ENCODE data around the gene ALG13.

The ALG13 gene

DNA sequence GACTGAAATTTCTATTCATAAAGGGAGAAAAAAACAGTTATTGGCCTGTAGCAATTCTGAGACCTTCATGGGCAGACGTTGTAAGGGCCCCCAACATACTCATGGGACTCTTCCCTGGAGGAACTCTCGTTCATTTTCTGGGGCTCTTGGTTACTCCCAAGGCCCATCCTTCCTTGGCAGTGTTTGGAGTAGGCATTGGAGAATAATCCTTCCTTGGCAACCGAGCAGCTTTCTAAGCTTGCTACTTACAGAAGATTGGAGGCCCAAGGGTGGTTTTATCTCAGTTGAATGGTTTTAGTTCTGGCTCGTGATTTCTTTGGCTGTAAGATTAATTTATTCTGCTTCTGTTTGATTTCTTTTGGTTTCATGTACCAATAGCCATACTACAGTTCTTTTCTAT, 50.4 kb downstream of the ALG13 start:
- TF ChIP-seq CTCF (IDR thresholded peaks at IDR 0.05; ENCODE audit: insufficient read depth, low read length, poor library complexity, severe bottlenecking) (no peak), EZH2phosphoT487 (conservative IDR thresholded peaks at IDR 0.05; ENCODE audit: low read length) (no peak)
- Histone ChIP-seq H3K27me3 (ENCODE audit: low read length) (no peaks in the 10 kb centered on the region), H3K4me2 (ENCODE audit: low read depth, low read length, poor library complexity, severe bottlenecking) (no peak overlapping the region), H3K9me3 (ENCODE audit: insufficient read depth, low read length) (no peaks in the 10 kb centered on the region), H3F3A (ENCODE audit: insufficient read depth) (no peaks in the 10 kb centered on the region), H3K36me3 (ENCODE audit: low read length) (peaks cover 3% of the 10 kb centered on the region; the same call in 1 of the 2 replicates), H3K9ac (ENCODE audit: low read length) (no peak overlapping the region), H3K27ac (ENCODE audit: low read depth, low read length) (no peak overlapping the region), H3K4me3 (ENCODE audit: insufficient read depth, low read length, poor library complexity, severe bottlenecking) (no peak overlapping the region), H3K9me2 (replicated peaks; ENCODE audit: insufficient read depth, low read length) (no peaks in the 10 kb centered on the region), H3K79me2 (ENCODE audit: insufficient read depth, low read length) (no peaks in the 10 kb centered on the region), H4K20me1 (ENCODE audit: low read depth, low read length) (no peaks in the 10 kb centered on the region), H2AFZ (ENCODE audit: low read depth, low read length, severe bottlenecking) (no peak overlapping the region)

DNA sequence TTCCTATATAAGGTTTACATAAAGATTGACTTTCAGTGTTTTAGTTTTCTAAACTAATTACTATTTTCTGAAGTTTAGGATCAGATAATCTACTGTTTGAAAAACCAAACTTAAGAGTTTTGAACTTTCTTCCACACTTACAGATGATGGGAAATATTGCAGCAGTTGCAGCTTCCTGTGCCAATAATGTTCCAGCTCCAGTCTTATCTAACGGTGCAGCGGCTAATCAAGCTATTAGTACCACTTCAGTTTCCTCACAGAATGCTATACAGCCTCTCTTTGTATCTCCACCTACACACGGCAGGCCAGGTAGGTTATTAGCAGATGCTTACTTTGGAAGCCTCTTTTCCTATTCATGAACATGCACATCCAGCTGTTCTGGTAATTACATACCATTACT, 55.6 kb downstream of the ALG13 start:
- Histone ChIP-seq H3K9me2 (replicated peaks; ENCODE audit: insufficient read depth, low read length) (no peaks in the 10 kb centered on the region), H3K27ac (ENCODE audit: low read depth, low read length) (no peak overlapping the region), H3K9me3 (ENCODE audit: insufficient read depth, low read length) (no peaks in the 10 kb centered on the region), H2AFZ (ENCODE audit: low read depth, low read length, severe bottlenecking) (no peak overlapping the region), H3K4me2 (ENCODE audit: low read depth, low read length, poor library complexity, severe bottlenecking) (no peak overlapping the region), H3K27me3 (ENCODE audit: low read length) (no peaks in the 10 kb centered on the region), H3F3A (ENCODE audit: insufficient read depth) (no peaks in the 10 kb centered on the region), H3K9ac (ENCODE audit: low read length) (no peak overlapping the region), H4K20me1 (ENCODE audit: low read depth, low read length) (no peaks in the 10 kb centered on the region), H3K79me2 (ENCODE audit: insufficient read depth, low read length) (no peaks in the 10 kb centered on the region), H3K36me3 (ENCODE audit: low read length) (0 out of 2 replicates have a peak, but pooled peaks cover 4% of the 10 kb centered on the region), H3K4me3 (ENCODE audit: insufficient read depth, low read length, poor library complexity, severe bottlenecking) (no peak overlapping the region)
- TF ChIP-seq CTCF (IDR thresholded peaks at IDR 0.05; ENCODE audit: insufficient read depth, low read length, poor library complexity, severe bottlenecking) (no peak), EZH2phosphoT487 (conservative IDR thresholded peaks at IDR 0.05; ENCODE audit: low read length) (no peak)

GRCh38 chrX:111742018-111742417, 61.0 kb downstream of the ALG13 start:
- Histone ChIP-seq H3K27me3 (ENCODE audit: low read length) (no peaks in the 10 kb centered on the region), H3K79me2 (ENCODE audit: insufficient read depth, low read length) (no peaks in the 10 kb centered on the region), H2AFZ (ENCODE audit: low read depth, low read length, severe bottlenecking) (no peak overlapping the region), H3K27ac (ENCODE audit: low read depth, low read length) (no peak overlapping the region), H3K4me3 (ENCODE audit: insufficient read depth, low read length, poor library complexity, severe bottlenecking) (no peak overlapping the region), H4K20me1 (ENCODE audit: low read depth, low read length) (no peaks in the 10 kb centered on the region), H3K36me3 (ENCODE audit: low read length) (0 out of 2 replicates have a peak, but pooled peaks cover 1% of the 10 kb centered on the region), H3K9ac (ENCODE audit: low read length) (no peak overlapping the region), H3K4me2 (ENCODE audit: low read depth, low read length, poor library complexity, severe bottlenecking) (no peak overlapping the region), H3K9me3 (ENCODE audit: insufficient read depth, low read length) (no peaks in the 10 kb centered on the region), H3F3A (ENCODE audit: insufficient read depth) (no peaks in the 10 kb centered on the region), H3K9me2 (replicated peaks; ENCODE audit: insufficient read depth, low read length) (no peaks in the 10 kb centered on the region)
- no peak for TF ChIP-seq CTCF (IDR thresholded peaks at IDR 0.05; ENCODE audit: insufficient read depth, low read length, poor library complexity, severe bottlenecking)

Data from SU-DHL-6 (cell line).